Nephron (organoid): ENCODE measurements around the gene PDE1A.
A peak's percentile ranks its signal among the peaks of the same experiment; 100 is the strongest.

Source experiments
- H3K27ac Mint-ChIP-seq, 3 experiments: 2 replicates each; pipeline ENCODE4 v1.8.0; 2020; ENCODE audit warnings: mixed read lengths in 3 of 3, mild to moderate bottlenecking in 2 of 3, moderate library complexity in 1 of 3
- H3K27me3 Mint-ChIP-seq: 2 replicates; pipeline ENCODE4 v1.8.0; 2021; ENCODE audit warnings: low read depth, mild to moderate bottlenecking, moderate library complexity, mixed read lengths
- H3K36me3 Mint-ChIP-seq: 2 replicates; pipeline ENCODE4 v1.8.0; 2020; ENCODE audit warnings: low read depth, mixed read lengths
- H3K4me1 Mint-ChIP-seq: 2 replicates; pipeline ENCODE4 v1.8.0; 2020; ENCODE audit warnings: mixed read lengths
- H3K4me3 Mint-ChIP-seq, 3 experiments: 2 replicates each; pipeline ENCODE4 v1.8.0; 2020; ENCODE audit warnings: mild to moderate bottlenecking in 3 of 3, mixed read lengths in 3 of 3, moderate library complexity in 2 of 3
- H3K9me3 Mint-ChIP-seq: 2 replicates; pipeline ENCODE4 v1.8.0; 2020; ENCODE audit warnings: mixed read lengths
- TF ChIP-seq, protein P1 (sequence below), 3 experiments: fragments of 200-600 bp; sonication (generic); IDR thresholded peaks; one replicate each; pipeline ENCODE4 v1.5.0; 2021; ENCODE audit warnings: antibody characterized with exemption in 3 of 3; ENCODE audit not compliant: unreplicated experiment in 3 of 3

The PDE1A gene

GRCh38 chr2:182173944-182174622 lies 252.8 kb downstream of the PDE1A start:
- Mint-ChIP-seq H3K36me3 (no peaks in the 10 kb centered on the region), H3K27me3 (no peaks in the 10 kb centered on the region), H3K27ac (no peak overlapping the region), H3K9me3 (peaks cover 4% of the 10 kb centered on the region), H3K4me3 (no peak overlapping the region), H3K4me1 (no peaks in the 10 kb centered on the region)
- TF ChIP-seq, protein P1, sequence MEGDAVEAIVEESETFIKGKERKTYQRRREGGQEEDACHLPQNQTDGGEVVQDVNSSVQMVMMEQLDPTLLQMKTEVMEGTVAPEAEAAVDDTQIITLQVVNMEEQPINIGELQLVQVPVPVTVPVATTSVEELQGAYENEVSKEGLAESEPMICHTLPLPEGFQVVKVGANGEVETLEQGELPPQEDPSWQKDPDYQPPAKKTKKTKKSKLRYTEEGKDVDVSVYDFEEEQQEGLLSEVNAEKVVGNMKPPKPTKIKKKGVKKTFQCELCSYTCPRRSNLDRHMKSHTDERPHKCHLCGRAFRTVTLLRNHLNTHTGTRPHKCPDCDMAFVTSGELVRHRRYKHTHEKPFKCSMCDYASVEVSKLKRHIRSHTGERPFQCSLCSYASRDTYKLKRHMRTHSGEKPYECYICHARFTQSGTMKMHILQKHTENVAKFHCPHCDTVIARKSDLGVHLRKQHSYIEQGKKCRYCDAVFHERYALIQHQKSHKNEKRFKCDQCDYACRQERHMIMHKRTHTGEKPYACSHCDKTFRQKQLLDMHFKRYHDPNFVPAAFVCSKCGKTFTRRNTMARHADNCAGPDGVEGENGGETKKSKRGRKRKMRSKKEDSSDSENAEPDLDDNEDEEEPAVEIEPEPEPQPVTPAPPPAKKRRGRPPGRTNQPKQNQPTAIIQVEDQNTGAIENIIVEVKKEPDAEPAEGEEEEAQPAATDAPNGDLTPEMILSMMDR (IDR thresholded peaks at IDR 0.05; ENCODE audit: unreplicated experiment in 3 of 3): no peak

DNA sequence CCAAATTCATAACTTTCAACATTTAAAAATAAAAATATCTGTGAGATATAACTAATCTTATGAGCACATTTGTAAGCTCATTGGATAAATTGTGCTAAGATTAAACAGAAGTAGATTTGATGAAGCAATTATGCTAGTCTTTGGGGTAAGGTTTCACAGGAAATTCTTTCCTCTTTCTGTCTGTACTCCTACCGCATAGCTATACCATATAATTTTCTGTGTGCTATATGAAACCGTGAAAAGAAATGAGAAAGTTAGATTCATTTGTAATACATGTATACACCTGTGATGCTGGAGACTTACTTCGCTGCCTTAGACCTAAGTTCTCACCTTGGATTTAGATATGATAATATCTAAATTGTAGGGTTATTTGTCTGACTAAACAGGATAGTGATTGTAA lies 256.5 kb downstream of the PDE1A start:
- peaks cover 5% of the 10 kb centered on the region for H3K4me1 Mint-ChIP-seq
- no peaks in the 10 kb centered on the region for H3K36me3 Mint-ChIP-seq
- TF ChIP-seq, protein P1 (IDR thresholded peaks at IDR 0.05; ENCODE audit: unreplicated experiment in 3 of 3): no peak
- H3K4me3 Mint-ChIP-seq: no peak overlapping the region
- no peaks in the 10 kb centered on the region for H3K27me3 Mint-ChIP-seq
- H3K27ac Mint-ChIP-seq: no peak overlapping the region
- peaks cover 4% of the 10 kb centered on the region for H3K9me3 Mint-ChIP-seq

GRCh38 chr2:182167882-182168281 lies 259.0 kb downstream of the PDE1A start:
- Mint-ChIP-seq H3K27me3 (no peaks in the 10 kb centered on the region), H3K4me3 (no peak overlapping the region), H3K36me3 (no peaks in the 10 kb centered on the region), H3K4me1 (peaks cover 5% of the 10 kb centered on the region), H3K9me3 (no peaks in the 10 kb centered on the region), H3K27ac (no peak overlapping the region)
- TF ChIP-seq, protein P1 (IDR thresholded peaks at IDR 0.05; ENCODE audit: unreplicated experiment in 3 of 3): no peak

GRCh38 chr2:182166841-182167240 lies 260.0 kb downstream of the PDE1A start:
- no peaks in the 10 kb centered on the region for H3K9me3 Mint-ChIP-seq
- no peaks in the 10 kb centered on the region for H3K36me3 Mint-ChIP-seq
- H3K4me1 Mint-ChIP-seq: peaks cover 5% of the 10 kb centered on the region
- peak overlapping the region; percentile 46 to 71 (median 70) for H3K27ac Mint-ChIP-seq
- H3K4me3 Mint-ChIP-seq: no peak overlapping the region
- no peaks in the 10 kb centered on the region for H3K27me3 Mint-ChIP-seq
- TF ChIP-seq, protein P1 (IDR thresholded peaks at IDR 0.05; ENCODE audit: unreplicated experiment in 3 of 3): no peak

DNA sequence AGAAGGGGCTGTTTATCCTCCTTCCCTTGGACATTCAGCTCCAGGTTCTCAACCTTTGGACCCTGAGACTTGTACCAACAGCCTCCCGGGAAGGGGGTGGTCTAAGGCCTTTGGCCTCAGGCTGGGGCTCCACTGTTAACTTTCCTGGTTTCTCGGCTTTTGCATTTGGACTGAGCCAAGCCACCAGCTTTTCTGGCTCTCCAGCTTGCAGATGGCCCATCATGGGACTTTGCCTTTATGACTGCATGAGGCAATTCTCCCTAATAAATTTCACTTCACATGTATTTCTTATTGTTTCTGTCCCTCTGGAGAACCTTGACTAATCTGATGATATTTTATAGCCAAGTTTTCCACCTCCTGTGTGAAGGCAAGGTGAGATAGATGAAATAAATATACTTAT lies 260.4 kb downstream of the PDE1A start:
- peaks cover 5% of the 10 kb centered on the region for H3K4me1 Mint-ChIP-seq

More for the DNA sequence above, 260.4 kb downstream of the PDE1A start:
- Mint-ChIP-seq H3K4me3 (no peak overlapping the region), H3K27me3 (no peaks in the 10 kb centered on the region), H3K36me3 (no peaks in the 10 kb centered on the region), H3K27ac (peak overlapping the region in 2 of 3 experiments; percentile 70 to 71), H3K9me3 (no peaks in the 10 kb centered on the region)
- TF ChIP-seq, protein P1 (IDR thresholded peaks at IDR 0.05; ENCODE audit: unreplicated experiment in 3 of 3): no peak
